MCF 10A (cell line): Measurements from ENCODE around the gene DQX1. TPM values are rescaled to one million over a fixed set of nuclear protein-coding genes. Genes with fewer than 3 reads are reported as not detected.

Experiments used
- BruUV-seq: library from RNA; stranded (reverse); fragments of 400-500 nt; replicated peaks from 2 replicates; lab custom pipeline; 2021; lab: Mats Ljungman, UMichigan
- CTCF ChIA-PET: fragments of 300-600 bp; sonication (Branson Sonifier 250); formaldehyde crosslinking; extraction: SDS; loops from one replicate; lab custom pipeline; 2021; ENCODE audit warnings: antibody characterized with exemption, inconsistent platforms; lab: Yijun Ruan, JAX
- POLR2A ChIA-PET: fragments of 300-600, 350-650 bp; sonication (Branson Sonifier 250); formaldehyde crosslinking; extraction: SDS; loops from one replicate; lab custom pipeline; 2020; ENCODE audit warnings: antibody characterized with exemption, inconsistent platforms; lab: Yijun Ruan, JAX
- DNase-seq: peaks from one replicate; pipeline ENCODE4 v3.0.0-alpha.2; 2018; ENCODE audit not compliant: unreplicated experiment
- H3K27ac Mint-ChIP-seq: one replicate; pipeline ENCODE4 v1.8.0; 2022; ENCODE audit warnings: mild to moderate bottlenecking, low read depth, mixed read lengths; ENCODE audit not compliant: unreplicated experiment
- H3K27me3 Mint-ChIP-seq: one replicate; pipeline ENCODE4 v1.8.0; 2022; ENCODE audit warnings: mixed read lengths; ENCODE audit not compliant: insufficient read depth, unreplicated experiment
- H3K36me3 Mint-ChIP-seq: one replicate; pipeline ENCODE4 v1.8.0; 2022; ENCODE audit warnings: mild to moderate bottlenecking, moderate library complexity, mixed read lengths; ENCODE audit not compliant: insufficient read depth, unreplicated experiment
- H3K4me1 Mint-ChIP-seq: one replicate; pipeline ENCODE4 v1.8.0; 2022; ENCODE audit warnings: mixed read lengths; ENCODE audit not compliant: insufficient read depth, unreplicated experiment
- H3K4me3 Mint-ChIP-seq: one replicate; pipeline ENCODE4 v1.8.0; 2022; ENCODE audit warnings: mild to moderate bottlenecking, moderate library complexity, mixed read lengths; ENCODE audit not compliant: unreplicated experiment
- H3K9me3 Mint-ChIP-seq: one replicate; pipeline ENCODE4 v1.8.0; 2022; ENCODE audit warnings: mixed read lengths; ENCODE audit not compliant: unreplicated experiment
- intact Hi-C: fragments of 100-400 bp; cut with micrococcal nuclease; formaldehyde crosslinking; loops from 2 replicates; pipeline ENCODE4 v1.14.1; 2022
- total RNA-seq: library from RNA; stranded (reverse); gene quantifications from 2 replicates; pipeline ENCODE4 v1.2.3, GENCODE V29; 2022
- TF ChIP-seq, protein P1 (sequence below): fragments of 200-600 bp; IDR thresholded peaks from one replicate; pipeline ENCODE4 v1.8.0; 2022; ENCODE audit warnings: antibody characterized with exemption, mild to moderate bottlenecking; ENCODE audit not compliant: unreplicated experiment

DQX1 gene
- total RNA-seq, 1 experiment from 2014 or later: 4.3 TPM

DNA sequence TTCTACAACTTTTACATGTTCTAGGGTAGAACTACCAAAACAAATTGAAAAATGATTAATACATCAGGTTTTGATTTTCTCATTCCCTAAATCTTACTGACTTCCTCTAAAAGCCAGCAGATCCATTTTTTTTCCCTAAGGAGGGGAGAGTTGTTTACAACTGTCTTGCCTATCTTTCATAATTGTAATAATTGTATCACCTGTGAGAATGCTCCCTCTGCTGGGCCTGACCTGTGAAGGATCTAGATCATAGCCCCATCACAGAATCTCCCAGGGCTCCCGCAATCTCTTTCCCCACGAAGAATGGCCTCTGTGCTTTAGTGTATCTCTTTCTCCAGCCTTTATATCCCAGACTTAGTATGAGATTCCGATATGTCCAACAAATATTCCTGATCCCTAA is 18.6 kb upstream of the DQX1 start:
- BruUV-seq: no TSS peak
- H3K4me3 Mint-ChIP-seq: no peak overlapping the region

DNA sequence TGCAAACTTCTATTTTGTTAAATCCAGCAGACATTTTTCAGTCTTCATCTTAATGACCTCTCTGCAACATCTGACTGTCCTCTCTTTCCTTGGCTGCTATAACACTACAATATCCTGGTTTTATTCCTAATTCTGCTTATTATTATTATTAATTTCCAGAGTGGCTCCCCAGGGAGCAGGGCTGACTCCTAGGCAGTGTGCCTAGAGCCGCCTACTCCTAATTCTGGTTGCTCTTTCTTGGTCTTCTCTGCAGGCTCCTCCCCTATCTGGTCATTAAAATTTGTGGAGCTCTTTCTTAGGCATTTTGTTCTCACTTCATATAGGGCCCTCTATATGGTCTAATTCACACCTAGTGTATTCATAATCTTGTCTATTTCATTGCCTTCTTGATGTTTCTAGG is 16.9 kb upstream of the DQX1 start:
- CTCF ChIA-PET: interaction anchor here (0.6 to 1.1 kb wide), 5 partner anchors 11 to 918 kb away, joined by 3 to 5 read pairs (median 3); no protein-coding TSS in a partner anchor
- DNase-seq: no peak
- Mint-ChIP-seq H3K4me3 (no peak overlapping the region), H3K27me3 (no peaks in the 10 kb centered on the region), H3K9me3 (no peaks in the 10 kb centered on the region), H3K4me1 (no peaks in the 10 kb centered on the region), H3K36me3 (no peaks in the 10 kb centered on the region), H3K27ac (no peak overlapping the region)
- no TSS peak for BruUV-seq
- POLR2A ChIA-PET: no interaction called here
- TF ChIP-seq, protein P1, sequence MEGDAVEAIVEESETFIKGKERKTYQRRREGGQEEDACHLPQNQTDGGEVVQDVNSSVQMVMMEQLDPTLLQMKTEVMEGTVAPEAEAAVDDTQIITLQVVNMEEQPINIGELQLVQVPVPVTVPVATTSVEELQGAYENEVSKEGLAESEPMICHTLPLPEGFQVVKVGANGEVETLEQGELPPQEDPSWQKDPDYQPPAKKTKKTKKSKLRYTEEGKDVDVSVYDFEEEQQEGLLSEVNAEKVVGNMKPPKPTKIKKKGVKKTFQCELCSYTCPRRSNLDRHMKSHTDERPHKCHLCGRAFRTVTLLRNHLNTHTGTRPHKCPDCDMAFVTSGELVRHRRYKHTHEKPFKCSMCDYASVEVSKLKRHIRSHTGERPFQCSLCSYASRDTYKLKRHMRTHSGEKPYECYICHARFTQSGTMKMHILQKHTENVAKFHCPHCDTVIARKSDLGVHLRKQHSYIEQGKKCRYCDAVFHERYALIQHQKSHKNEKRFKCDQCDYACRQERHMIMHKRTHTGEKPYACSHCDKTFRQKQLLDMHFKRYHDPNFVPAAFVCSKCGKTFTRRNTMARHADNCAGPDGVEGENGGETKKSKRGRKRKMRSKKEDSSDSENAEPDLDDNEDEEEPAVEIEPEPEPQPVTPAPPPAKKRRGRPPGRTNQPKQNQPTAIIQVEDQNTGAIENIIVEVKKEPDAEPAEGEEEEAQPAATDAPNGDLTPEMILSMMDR: no peak
- intact Hi-C loops: no loop called here

More for the DNA sequence above, 18.6 kb upstream of the DQX1 start:
- intact Hi-C loops: loop anchor here (5.0 kb wide), 1 partner anchor 43 kb away; no protein-coding TSS in a partner anchor
- no peak for DNase-seq
- Mint-ChIP-seq H3K27ac (no peak overlapping the region), H3K27me3 (no peaks in the 10 kb centered on the region), H3K36me3 (no peaks in the 10 kb centered on the region), H3K9me3 (no peaks in the 10 kb centered on the region), H3K4me1 (peaks cover 3% of the 10 kb centered on the region)
- CTCF ChIA-PET: interaction anchor here (0.7 to 3.6 kb wide), 9 partner anchors 12 to 78 kb away, joined by 3 to 23 read pairs (median 3); no protein-coding TSS in a partner anchor
- TF ChIP-seq, protein P1: no peak
- POLR2A ChIA-PET: interaction anchor here (0.7 to 2.2 kb wide), 3 partner anchors 15 to 88 kb away, joined by 3 to 5 read pairs (median 3); partner anchors contain the start of genes AUP1, HTRA2 and WBP1

DNA sequence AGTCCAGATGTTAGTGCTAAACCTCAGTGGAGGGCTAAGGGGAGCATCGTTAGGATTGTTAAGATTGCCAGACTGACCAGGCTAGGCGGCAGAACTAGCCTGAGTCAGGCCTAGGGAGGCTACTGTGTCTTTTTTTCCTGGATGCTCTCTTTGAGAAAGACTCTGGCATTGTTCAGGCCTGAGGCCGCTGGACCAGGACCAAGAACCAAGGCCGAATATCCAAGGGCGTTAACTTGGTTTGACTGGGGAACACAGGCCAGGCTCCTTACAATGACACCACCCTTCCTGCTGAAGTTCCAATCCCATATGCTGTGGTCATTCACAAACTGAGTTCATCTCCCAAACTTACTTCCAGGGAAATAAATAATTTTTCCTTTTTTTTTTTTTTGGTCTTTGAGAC is 14.3 kb upstream of the DQX1 start:
- no TSS peak for BruUV-seq
- Mint-ChIP-seq H3K9me3 (no peaks in the 10 kb centered on the region), H3K27ac (no peak overlapping the region), H3K4me1 (peaks cover 6% of the 10 kb centered on the region), H3K27me3 (no peaks in the 10 kb centered on the region), H3K4me3 (no peak overlapping the region), H3K36me3 (no peaks in the 10 kb centered on the region)
- ChIA-PET CTCF (no interaction called here), POLR2A (interaction anchor here (0.5 kb wide), 1 partner anchor 136 kb away, joined by 3 read pairs; no protein-coding TSS in a partner anchor)
- TF ChIP-seq, protein P1: no peak
- intact Hi-C loops: no loop called here
- no peak for DNase-seq

DNA sequence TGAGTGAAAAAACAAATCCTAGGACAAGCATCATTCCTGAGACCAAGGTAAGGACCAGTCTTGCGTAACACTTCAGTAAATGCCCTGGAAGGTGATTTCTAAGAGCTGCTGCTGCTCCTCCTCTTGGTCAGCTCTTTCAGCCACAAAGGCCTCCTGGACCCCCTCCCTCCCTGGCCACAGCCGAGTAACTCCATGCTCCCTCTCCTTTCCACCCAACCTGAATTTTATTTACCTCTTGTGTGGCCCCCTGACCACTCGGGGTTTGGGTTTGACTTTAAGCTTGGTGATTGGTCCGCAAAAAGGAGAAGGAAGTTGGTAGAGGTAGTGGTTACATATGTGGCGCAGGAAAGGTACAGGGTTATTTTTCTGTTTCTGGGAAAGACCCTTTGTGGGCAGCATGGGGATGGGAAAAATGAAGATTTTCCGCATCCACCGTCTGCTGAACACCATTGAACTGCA is 12.9 kb upstream of the DQX1 start:
- Mint-ChIP-seq H3K9me3 (no peaks in the 10 kb centered on the region), H3K27me3 (no peaks in the 10 kb centered on the region), H3K36me3 (no peaks in the 10 kb centered on the region), H3K27ac (no peak overlapping the region), H3K4me3 (no peak overlapping the region), H3K4me1 (peaks cover 6% of the 10 kb centered on the region)
- DNase-seq: no peak
- TF ChIP-seq, protein P1: no peak
- BruUV-seq: no TSS peak
- CTCF ChIA-PET: interaction anchor here (0.5 to 1.0 kb wide), 3 partner anchors 10 to 55 kb away, joined by 3 to 4 read pairs (median 3); no protein-coding TSS in a partner anchor
- intact Hi-C loops: no loop called here
- POLR2A ChIA-PET: interaction anchor here (0.8 to 1.2 kb wide), 3 partner anchors 10 to 1137 kb away, joined by 4 to 5 read pairs (median 4); partner anchors contain the start of genes AUP1 and HTRA2
